D721Med (cell line): ENCODE data around the gene IL31RA.

Experiments
- DNase-seq: peaks from one replicate; pipeline ENCODE4 v3.0.0; 2011; ENCODE audit warnings: low spot score; ENCODE audit not compliant: insufficient read length
- FAIRE-seq: peaks from 2 replicates; lab custom pipeline; 2011; peaks lifted over from hg19 to GRCh38; lab: Jason Lieb, UNC
- TF ChIP-seq, protein P1 (sequence below): IDR thresholded peaks from 2 replicates; pipeline ENCODE4 v1.5.1; 2012; ENCODE audit warnings: mild to moderate bottlenecking, control low read depth; ENCODE audit not compliant: insufficient read depth; ENCODE audit errors: missing control alignments

Gene IL31RA

DNA sequence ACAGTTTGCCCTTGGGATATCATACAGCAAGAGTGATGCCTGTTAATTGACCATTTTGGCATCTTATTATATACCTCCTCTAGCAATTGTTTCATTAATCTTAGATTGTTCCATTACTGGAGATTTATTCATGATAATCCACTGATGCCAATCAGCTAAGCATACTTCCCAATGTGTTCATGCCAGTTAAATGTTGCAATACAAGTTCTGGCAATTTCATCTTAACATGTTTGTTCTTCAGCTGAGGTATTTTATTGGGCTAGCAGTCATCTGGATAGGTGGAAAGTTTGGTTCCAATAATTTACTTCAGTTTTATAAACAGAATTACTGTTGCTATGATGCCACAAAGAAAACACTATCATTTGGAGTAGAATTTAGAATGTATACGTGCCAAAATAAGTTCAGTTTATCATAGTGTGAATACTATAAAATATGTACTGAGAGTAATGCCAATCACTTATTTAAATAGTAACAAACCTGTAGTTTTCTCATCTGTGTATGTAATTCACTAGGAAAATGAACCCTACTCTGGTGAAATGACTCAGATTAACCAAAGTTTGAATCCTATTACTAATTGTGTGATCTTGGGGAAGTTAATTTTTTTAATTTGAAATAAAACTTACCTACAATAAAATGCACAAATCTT lies 27.9 kb upstream of the IL31RA start:
- TF ChIP-seq, protein P1, sequence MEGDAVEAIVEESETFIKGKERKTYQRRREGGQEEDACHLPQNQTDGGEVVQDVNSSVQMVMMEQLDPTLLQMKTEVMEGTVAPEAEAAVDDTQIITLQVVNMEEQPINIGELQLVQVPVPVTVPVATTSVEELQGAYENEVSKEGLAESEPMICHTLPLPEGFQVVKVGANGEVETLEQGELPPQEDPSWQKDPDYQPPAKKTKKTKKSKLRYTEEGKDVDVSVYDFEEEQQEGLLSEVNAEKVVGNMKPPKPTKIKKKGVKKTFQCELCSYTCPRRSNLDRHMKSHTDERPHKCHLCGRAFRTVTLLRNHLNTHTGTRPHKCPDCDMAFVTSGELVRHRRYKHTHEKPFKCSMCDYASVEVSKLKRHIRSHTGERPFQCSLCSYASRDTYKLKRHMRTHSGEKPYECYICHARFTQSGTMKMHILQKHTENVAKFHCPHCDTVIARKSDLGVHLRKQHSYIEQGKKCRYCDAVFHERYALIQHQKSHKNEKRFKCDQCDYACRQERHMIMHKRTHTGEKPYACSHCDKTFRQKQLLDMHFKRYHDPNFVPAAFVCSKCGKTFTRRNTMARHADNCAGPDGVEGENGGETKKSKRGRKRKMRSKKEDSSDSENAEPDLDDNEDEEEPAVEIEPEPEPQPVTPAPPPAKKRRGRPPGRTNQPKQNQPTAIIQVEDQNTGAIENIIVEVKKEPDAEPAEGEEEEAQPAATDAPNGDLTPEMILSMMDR, result no peak
- FAIRE-seq, result no peak
- no peak for DNase-seq

DNA sequence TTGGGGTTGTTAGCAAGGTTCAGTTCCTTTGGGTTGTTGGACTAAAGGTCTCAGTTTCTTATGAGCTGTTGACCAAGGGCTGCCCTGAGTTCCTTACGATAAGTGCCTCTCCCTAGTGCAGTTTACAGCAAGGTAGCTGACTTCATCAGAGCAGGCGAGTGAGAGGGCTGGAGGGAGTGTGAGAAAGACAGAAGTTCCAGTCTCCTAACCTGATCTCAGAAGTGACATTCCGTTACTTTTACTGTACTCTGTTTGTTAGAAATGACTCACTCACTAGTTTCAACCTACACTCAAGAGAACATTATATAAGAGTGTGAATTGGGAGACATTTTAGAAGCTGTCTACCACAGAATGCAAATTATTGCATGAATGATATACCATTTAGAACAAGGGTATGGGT lies 21.2 kb upstream of the IL31RA start:
- no peak for DNase-seq
- FAIRE-seq, result no peak
- TF ChIP-seq, protein P1, result no peak

DNA sequence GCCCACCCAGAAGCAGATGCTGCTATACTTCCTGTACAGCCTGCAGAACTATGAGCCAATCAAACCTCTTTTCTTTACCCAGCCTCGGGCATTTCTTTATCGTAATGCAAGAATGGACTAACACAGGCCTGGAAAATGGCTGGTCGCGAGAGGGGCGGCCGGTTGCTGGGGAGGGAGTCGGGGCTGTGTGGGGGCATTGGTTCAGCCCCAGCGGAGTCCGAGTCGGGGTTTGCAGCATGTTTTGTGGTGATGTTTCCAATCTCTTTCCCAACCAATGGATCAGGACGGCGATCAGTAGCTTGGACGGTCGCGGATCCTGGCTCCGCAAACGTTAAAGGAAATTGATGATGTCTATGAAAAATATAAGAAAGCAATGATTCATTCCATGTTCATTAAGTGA lies 18.7 kb upstream of the IL31RA start:
- TF ChIP-seq, protein P1, result no peak
- FAIRE-seq (no peak), DNase-seq (no peak)

DNA sequence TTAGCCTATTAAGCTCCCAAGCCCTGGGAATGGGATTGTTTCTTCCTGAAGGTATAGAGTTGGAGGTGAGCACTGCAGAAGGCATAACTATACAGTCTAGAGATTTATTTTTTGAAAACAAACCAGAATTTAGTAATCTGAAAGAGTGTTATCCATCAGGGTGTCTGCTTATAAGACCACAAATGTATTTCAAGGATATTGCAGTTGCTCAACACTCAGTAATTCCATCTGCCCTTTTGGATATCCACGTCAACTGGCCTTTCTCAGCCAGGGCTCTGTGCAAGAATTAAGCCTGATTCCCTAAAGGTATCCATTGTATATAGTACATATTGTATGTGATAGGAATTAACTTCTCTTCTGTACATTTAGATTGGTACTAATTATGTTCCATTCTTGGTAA lies 15.0 kb upstream of the IL31RA start:
- FAIRE-seq, result no peak
- TF ChIP-seq, protein P1, result no peak

DNA sequence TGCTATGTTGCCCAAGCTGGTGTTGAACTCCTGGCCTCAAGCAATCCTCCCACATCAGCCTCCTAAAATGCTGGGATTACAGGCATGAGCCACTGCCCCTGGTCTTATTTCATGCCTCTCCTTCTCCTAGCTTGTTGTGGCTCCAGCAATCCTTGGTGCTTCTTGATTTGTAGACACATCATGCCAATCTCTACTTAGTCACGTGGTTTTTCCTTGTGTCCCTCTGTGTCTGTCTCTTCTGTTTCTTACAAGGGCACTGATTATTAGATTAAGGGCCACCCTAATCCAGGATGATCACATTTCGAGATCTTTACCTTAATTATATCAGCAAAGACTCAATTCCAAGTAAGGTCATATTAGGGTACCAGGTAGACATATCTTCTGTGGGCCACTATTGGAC lies 9.2 kb upstream of the IL31RA start:
- no peak for DNase-seq
- TF ChIP-seq, protein P1, result no peak
- no peak for FAIRE-seq

More for the DNA sequence above, 15.0 kb upstream of the IL31RA start:
- DNase-seq, result no peak

DNA sequence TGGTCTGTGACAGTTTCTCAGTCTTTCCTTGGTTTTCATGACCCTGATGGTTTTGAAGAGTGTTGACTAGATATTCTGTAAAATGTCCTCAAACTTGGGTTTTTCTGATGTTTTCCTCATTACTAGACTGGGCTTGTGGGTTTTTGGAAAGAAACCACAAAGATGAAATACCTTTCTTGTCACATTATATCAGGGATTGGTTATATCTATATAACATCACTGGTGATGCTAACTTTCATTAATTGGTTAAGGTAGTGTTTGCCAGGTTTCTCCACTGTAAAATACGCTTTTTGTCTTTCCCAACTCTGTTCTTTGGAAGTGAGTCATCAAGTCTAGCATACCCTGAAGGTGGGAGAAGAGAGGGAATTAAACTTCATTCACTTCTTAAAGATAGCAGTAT lies 3.3 kb upstream of the IL31RA start:
- no peak for DNase-seq
- FAIRE-seq, result no peak
- TF ChIP-seq, protein P1, result no peak

DNA sequence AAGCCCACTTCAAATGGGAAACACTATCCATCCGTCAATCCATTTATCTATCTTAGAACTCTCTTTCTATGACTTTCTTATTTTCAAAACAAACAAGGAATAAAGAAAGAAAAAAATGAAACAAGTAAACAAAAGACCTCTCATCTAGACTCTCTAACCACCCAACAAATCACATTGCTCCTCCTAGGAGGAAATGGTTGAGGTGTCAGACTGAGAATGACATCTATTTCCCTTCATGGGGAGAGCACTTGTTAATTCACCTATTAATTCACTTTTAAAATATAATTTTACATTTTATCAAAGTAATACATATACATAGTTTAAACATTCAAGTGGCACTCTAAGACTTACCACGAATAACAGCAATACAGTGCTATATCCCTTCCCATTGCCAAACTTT lies 2.4 kb upstream of the IL31RA start:
- DNase-seq (no peak), FAIRE-seq (no peak)
- TF ChIP-seq, protein P1, result no peak
